ENCODE data around the gene MRPL58. TPM values are rescaled to one million over a fixed set of nuclear protein-coding genes. Genes with fewer than 3 reads are reported as not detected.

Gene MRPL58
- total RNA-seq, 1 experiment from 2014 or later: 41.9 TPM

- TF ChIP-seq FOXJ3 (CRISPR knock-in tag; IDR thresholded peaks at IDR 0.05; ENCODE audit: borderline replicate concordance) (no peak), ESRRA (CRISPR knock-in tag; IDR thresholded peaks at IDR 0.05; ENCODE audit: borderline replicate concordance) (no peak; the same call in 1 of the 2 replicates), NFYB (CRISPR knock-in tag; conservative IDR thresholded peaks at IDR 0.05; ENCODE audit: low read depth) (no peak), NR2C2 (CRISPR knock-in tag; IDR thresholded peaks at IDR 0.05) (no peak), ZNF317 (CRISPR knock-in tag; IDR thresholded peaks at IDR 0.05; ENCODE audit: borderline replicate concordance, low read depth) (no peak), HMGXB4 (CRISPR knock-in tag; IDR thresholded peaks at IDR 0.05) (peak; percentile 100), ZNF121 (CRISPR knock-in tag; IDR thresholded peaks at IDR 0.05) (no peak), SP1 (CRISPR knock-in tag; conservative IDR thresholded peaks at IDR 0.05) (no peak), ZNF219 (CRISPR knock-in tag; IDR thresholded peaks at IDR 0.05; ENCODE audit: borderline replicate concordance) (peak; percentile 55; the same call in 1 of the 2 replicates), RORB (CRISPR knock-in tag; IDR thresholded peaks at IDR 0.05) (no peak), AR (CRISPR knock-in tag; IDR thresholded peaks at IDR 0.05) (0 out of 2 replicates have a peak, but pooled peaks have one; percentile 43)
- TF ChIP-seq, protein P1, sequence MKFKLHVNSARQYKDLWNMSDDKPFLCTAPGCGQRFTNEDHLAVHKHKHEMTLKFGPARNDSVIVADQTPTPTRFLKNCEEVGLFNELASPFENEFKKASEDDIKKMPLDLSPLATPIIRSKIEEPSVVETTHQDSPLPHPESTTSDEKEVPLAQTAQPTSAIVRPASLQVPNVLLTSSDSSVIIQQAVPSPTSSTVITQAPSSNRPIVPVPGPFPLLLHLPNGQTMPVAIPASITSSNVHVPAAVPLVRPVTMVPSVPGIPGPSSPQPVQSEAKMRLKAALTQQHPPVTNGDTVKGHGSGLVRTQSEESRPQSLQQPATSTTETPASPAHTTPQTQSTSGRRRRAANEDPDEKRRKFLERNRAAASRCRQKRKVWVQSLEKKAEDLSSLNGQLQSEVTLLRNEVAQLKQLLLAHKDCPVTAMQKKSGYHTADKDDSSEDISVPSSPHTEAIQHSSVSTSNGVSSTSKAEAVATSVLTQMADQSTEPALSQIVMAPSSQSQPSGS (CRISPR knock-in tag; IDR thresholded peaks at IDR 0.05; ENCODE audit: borderline replicate concordance, low read depth): no peak
- TF ChIP-seq, protein P2, sequence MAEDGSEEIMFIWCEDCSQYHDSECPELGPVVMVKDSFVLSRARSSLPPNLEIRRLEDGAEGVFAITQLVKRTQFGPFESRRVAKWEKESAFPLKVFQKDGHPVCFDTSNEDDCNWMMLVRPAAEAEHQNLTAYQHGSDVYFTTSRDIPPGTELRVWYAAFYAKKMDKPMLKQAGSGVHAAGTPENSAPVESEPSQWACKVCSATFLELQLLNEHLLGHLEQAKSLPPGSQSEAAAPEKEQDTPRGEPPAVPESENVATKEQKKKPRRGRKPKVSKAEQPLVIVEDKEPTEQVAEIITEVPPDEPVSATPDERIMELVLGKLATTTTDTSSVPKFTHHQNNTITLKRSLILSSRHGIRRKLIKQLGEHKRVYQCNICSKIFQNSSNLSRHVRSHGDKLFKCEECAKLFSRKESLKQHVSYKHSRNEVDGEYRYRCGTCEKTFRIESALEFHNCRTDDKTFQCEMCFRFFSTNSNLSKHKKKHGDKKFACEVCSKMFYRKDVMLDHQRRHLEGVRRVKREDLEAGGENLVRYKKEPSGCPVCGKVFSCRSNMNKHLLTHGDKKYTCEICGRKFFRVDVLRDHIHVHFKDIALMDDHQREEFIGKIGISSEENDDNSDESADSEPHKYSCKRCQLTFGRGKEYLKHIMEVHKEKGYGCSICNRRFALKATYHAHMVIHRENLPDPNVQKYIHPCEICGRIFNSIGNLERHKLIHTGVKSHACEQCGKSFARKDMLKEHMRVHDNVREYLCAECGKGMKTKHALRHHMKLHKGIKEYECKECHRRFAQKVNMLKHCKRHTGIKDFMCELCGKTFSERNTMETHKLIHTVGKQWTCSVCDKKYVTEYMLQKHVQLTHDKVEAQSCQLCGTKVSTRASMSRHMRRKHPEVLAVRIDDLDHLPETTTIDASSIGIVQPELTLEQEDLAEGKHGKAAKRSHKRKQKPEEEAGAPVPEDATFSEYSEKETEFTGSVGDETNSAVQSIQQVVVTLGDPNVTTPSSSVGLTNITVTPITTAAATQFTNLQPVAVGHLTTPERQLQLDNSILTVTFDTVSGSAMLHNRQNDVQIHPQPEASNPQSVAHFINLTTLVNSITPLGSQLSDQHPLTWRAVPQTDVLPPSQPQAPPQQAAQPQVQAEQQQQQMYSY (CRISPR knock-in tag; IDR thresholded peaks at IDR 0.05): no peak
- TF ChIP-seq, protein P3, sequence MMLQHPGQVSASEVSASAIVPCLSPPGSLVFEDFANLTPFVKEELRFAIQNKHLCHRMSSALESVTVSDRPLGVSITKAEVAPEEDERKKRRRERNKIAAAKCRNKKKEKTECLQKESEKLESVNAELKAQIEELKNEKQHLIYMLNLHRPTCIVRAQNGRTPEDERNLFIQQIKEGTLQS (CRISPR knock-in tag; conservative IDR thresholded peaks at IDR 0.05): no peak
- TF ChIP-seq, protein P4, sequence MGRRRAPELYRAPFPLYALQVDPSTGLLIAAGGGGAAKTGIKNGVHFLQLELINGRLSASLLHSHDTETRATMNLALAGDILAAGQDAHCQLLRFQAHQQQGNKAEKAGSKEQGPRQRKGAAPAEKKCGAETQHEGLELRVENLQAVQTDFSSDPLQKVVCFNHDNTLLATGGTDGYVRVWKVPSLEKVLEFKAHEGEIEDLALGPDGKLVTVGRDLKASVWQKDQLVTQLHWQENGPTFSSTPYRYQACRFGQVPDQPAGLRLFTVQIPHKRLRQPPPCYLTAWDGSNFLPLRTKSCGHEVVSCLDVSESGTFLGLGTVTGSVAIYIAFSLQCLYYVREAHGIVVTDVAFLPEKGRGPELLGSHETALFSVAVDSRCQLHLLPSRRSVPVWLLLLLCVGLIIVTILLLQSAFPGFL (CRISPR knock-in tag; IDR thresholded peaks at IDR 0.05; ENCODE audit: borderline replicate concordance): no peak
- TF ChIP-seq, protein P5, sequence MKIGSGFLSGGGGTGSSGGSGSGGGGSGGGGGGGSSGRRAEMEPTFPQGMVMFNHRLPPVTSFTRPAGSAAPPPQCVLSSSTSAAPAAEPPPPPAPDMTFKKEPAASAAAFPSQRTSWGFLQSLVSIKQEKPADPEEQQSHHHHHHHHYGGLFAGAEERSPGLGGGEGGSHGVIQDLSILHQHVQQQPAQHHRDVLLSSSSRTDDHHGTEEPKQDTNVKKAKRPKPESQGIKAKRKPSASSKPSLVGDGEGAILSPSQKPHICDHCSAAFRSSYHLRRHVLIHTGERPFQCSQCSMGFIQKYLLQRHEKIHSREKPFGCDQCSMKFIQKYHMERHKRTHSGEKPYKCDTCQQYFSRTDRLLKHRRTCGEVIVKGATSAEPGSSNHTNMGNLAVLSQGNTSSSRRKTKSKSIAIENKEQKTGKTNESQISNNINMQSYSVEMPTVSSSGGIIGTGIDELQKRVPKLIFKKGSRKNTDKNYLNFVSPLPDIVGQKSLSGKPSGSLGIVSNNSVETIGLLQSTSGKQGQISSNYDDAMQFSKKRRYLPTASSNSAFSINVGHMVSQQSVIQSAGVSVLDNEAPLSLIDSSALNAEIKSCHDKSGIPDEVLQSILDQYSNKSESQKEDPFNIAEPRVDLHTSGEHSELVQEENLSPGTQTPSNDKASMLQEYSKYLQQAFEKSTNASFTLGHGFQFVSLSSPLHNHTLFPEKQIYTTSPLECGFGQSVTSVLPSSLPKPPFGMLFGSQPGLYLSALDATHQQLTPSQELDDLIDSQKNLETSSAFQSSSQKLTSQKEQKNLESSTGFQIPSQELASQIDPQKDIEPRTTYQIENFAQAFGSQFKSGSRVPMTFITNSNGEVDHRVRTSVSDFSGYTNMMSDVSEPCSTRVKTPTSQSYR (CRISPR knock-in tag; IDR thresholded peaks at IDR 0.05): no peak
- TF ChIP-seq, protein P6, sequence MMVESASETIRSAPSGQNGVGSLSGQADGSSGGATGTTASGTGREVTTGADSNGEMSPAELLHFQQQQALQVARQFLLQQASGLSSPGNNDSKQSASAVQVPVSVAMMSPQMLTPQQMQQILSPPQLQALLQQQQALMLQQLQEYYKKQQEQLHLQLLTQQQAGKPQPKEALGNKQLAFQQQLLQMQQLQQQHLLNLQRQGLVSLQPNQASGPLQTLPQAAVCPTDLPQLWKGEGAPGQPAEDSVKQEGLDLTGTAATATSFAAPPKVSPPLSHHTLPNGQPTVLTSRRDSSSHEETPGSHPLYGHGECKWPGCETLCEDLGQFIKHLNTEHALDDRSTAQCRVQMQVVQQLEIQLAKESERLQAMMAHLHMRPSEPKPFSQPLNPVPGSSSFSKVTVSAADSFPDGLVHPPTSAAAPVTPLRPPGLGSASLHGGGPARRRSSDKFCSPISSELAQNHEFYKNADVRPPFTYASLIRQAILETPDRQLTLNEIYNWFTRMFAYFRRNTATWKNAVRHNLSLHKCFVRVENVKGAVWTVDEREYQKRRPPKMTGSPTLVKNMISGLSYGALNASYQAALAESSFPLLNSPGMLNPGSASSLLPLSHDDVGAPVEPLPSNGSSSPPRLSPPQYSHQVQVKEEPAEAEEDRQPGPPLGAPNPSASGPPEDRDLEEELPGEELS (CRISPR knock-in tag; IDR thresholded peaks at IDR 0.05): peak; percentile 80; the same call in 1 of the 2 replicates
Measured at GRCh38 chr17:75034236-75034908, 21.9 kb downstream of the MRPL58 start (continued).

Data from WTC11 (cell line).